Uterus (tissue), 2 donors: Measurements from ENCODE around the gene YPEL2.

Experiments used
- CTCF ChIP-seq, 4 experiments: fragments of 200-600 bp in 2 of 4; fragments of 450-650 bp in 2 of 4; sonication (generic) in 2 of 4; IDR thresholded peaks; one replicate each; pipeline ENCODE4 v1.5.1; 2016 to 2019; ENCODE audit warnings: antibody characterized with exemption in 4 of 4, mild to moderate bottlenecking in 2 of 4, moderate library complexity in 1 of 4
- POLR2A ChIP-seq, 2 donors: fragments of 450-650 bp; IDR thresholded peaks; one replicate each; pipeline ENCODE4 v1.6.1; 2016; ENCODE audit warnings: antibody characterized with exemption in 2 of 2, mild to moderate bottlenecking in 1 of 2, moderate library complexity in 1 of 2

GRCh38 chr17:59356543-59357218 is 25.2 kb downstream of the YPEL2 start:
- TF ChIP-seq CTCF (IDR thresholded peaks at IDR 0.05), result no peak
- TF ChIP-seq POLR2A (IDR thresholded peaks at IDR 0.05), result no peak
